H1 (cell line): ENCODE data around the gene SLC4A11. TPM values are rescaled to one million over a fixed set of nuclear protein-coding genes. Genes with fewer than 3 reads are reported as not detected.
"Not testable (repeated sequence)": the region's sequence is repeated elsewhere in the genome, so short reads cannot be mapped to it uniquely, and the experiment has no call there.

Experiments used
- CTCF ChIA-PET: fragments of 300-600 bp; sonication (Branson Sonifier 250); formaldehyde crosslinking; loops from one replicate; lab custom pipeline; 2021; ENCODE audit not compliant: partially characterized antibody; lab: Charles Lee
- POLR2A ChIA-PET: fragments of 300-600 bp; sonication (Branson Sonifier 250); formaldehyde crosslinking; loops from one replicate; lab custom pipeline; 2021; ENCODE audit warnings: inconsistent platforms; ENCODE audit not compliant: partially characterized antibody; lab: Charles Lee
- DNase-seq, 2 experiments: peaks; one replicate each; pipeline versions ENCODE4 v3.0.0 to v3.0.0-alpha.2; 2010 to 2022; ENCODE audit warnings: low spot score in 2 of 2, low read depth in 1 of 2, mixed read lengths in 1 of 2
- FAIRE-seq: peaks from 2 replicates; lab custom pipeline; 2011; peaks lifted over from hg19 to GRCh38; lab: Jason Lieb, UNC
- H2AFZ ChIP-seq: 2 replicates; pipeline ENCODE4 v1.8.1; 2012; ENCODE audit warnings: low read length, inconsistent platforms
- H2AK5ac ChIP-seq: 2 replicates; pipeline ENCODE4 v1.6.1; 2013; ENCODE audit warnings: low read depth, low read length
- H2BK120ac ChIP-seq: replicated peaks from 2 replicates; pipeline ENCODE3; 2013; ENCODE audit warnings: low read depth, low read length, inconsistent platforms
- H2BK12ac ChIP-seq: 2 replicates; pipeline ENCODE4 v1.6.1; 2013; ENCODE audit warnings: low read depth, low read length
- H2BK15ac ChIP-seq: 2 replicates; pipeline ENCODE4 v1.6.1; 2013; ENCODE audit warnings: low read length
- H2BK20ac ChIP-seq: 2 replicates; pipeline ENCODE4 v1.6.1; 2013; ENCODE audit warnings: low read length
- H2BK5ac ChIP-seq: 2 replicates; pipeline ENCODE4 v1.6.1; 2013; ENCODE audit warnings: low read depth, low read length
- H3K14ac ChIP-seq: 2 replicates; pipeline ENCODE4 v1.6.1; 2013; ENCODE audit warnings: inconsistent platforms; ENCODE audit not compliant: insufficient read length
- H3K18ac ChIP-seq: 2 replicates; pipeline ENCODE4 v1.6.1; 2013; ENCODE audit warnings: low read length; ENCODE audit errors: extremely low read depth
- H3K23ac ChIP-seq: 2 replicates; pipeline ENCODE4 v1.6.1; 2013; ENCODE audit warnings: inconsistent platforms; ENCODE audit not compliant: insufficient read length
- H3K23me2 ChIP-seq: 2 replicates; pipeline ENCODE4 v1.6.1; 2013; ENCODE audit warnings: low read depth, low read length
- H3K27ac ChIP-seq: 2 replicates; pipeline ENCODE4 v1.6.1; 2011; ENCODE audit warnings: low read depth, low read length, inconsistent platforms
- H3K27me3 ChIP-seq, 4 experiments: replicated peaks in 1 of 4; 1 replicate in 1 of 4; 2 replicates in 3 of 4; pipeline versions ENCODE4 v1.6.1 to v1.8.1; 2011 to 2013; ENCODE audit warnings: low read length in 3 of 4, mild to moderate bottlenecking in 3 of 4, inconsistent platforms in 2 of 4, mixed read lengths in 2 of 4, moderate library complexity in 1 of 4; ENCODE audit not compliant: control insufficient read depth in 3 of 4, insufficient read depth in 3 of 4; ENCODE audit errors: extremely low read depth in 1 of 4
- H3K36me3 ChIP-seq, 4 experiments: 2 replicates each; pipeline versions ENCODE4 v1.6.1 to v1.8.1; 2011 to 2013; ENCODE audit warnings: mild to moderate bottlenecking in 4 of 4, low read length in 3 of 4, moderate library complexity in 2 of 4, control low read depth in 1 of 4, inconsistent platforms in 1 of 4; ENCODE audit not compliant: insufficient read depth in 4 of 4, control insufficient read depth in 2 of 4
- H3K4ac ChIP-seq: replicated peaks from 2 replicates; pipeline ENCODE3; 2013; ENCODE audit warnings: low read length, low read depth, mixed read lengths, inconsistent platforms; ENCODE audit not compliant: insufficient read length
- H3K4me1 ChIP-seq, 4 experiments: replicated peaks in 1 of 4; 1 replicate in 1 of 4; 2 replicates in 3 of 4; pipeline versions ENCODE4 v1.6.1 to v1.8.1; 2011 to 2013; ENCODE audit warnings: low read length in 3 of 4, inconsistent platforms in 2 of 4, mixed read lengths in 1 of 4; ENCODE audit not compliant: insufficient read depth in 4 of 4, control insufficient read depth in 3 of 4
- H3K4me2 ChIP-seq, 2 experiments: 2 replicates each; pipeline versions ENCODE4 v1.6.1 to v1.8.1; 2011 to 2013; ENCODE audit warnings: low read depth in 2 of 2, low read length in 2 of 2, control low read depth in 1 of 2, inconsistent platforms in 1 of 2, mild to moderate bottlenecking in 1 of 2; ENCODE audit not compliant: insufficient read depth in 1 of 2
- H3K4me3 ChIP-seq, 4 experiments: fragments of 200-600, 300-600 bp in 1 of 4; sonication (generic), shearing (Covaris generic), sonication (Bioruptor Twin) in 1 of 4; 2 replicates each; pipeline versions ENCODE4 v1.5.1 to v1.8.1; 2011 to 2016; ENCODE audit warnings: low read length in 4 of 4, low read depth in 3 of 4, control low read depth in 2 of 4, inconsistent platforms in 2 of 4, mild to moderate bottlenecking in 2 of 4, mixed read lengths in 1 of 4, moderate library complexity in 1 of 4; ENCODE audit not compliant: insufficient read depth in 2 of 4; ENCODE audit errors: extremely low read depth in 1 of 4
- H3K56ac ChIP-seq: replicated peaks from 2 replicates; pipeline ENCODE3; 2013; ENCODE audit warnings: low read depth, mild to moderate bottlenecking, mixed read lengths, low read length, inconsistent platforms; ENCODE audit not compliant: insufficient read length
- H3K79me1 ChIP-seq: 2 replicates; pipeline ENCODE4 v1.6.1; 2013; ENCODE audit warnings: low read depth, low read length, control low read depth
- H3K79me2 ChIP-seq, 2 experiments: 2 replicates each; pipeline versions ENCODE4 v1.6.1 to v1.8.1; 2012 to 2013; ENCODE audit warnings: low read length in 2 of 2, mild to moderate bottlenecking in 2 of 2, inconsistent platforms in 1 of 2; ENCODE audit not compliant: insufficient read depth in 2 of 2, control insufficient read depth in 1 of 2
- H3K9ac ChIP-seq, 4 experiments: replicated peaks in 1 of 4; 1 replicate in 1 of 4; 2 replicates in 3 of 4; pipeline versions ENCODE4 v1.6.1 to v1.8.1; 2011 to 2013; ENCODE audit warnings: low read depth in 3 of 4, low read length in 3 of 4, control low read depth in 2 of 4, mild to moderate bottlenecking in 2 of 4, moderate library complexity in 2 of 4, inconsistent platforms in 1 of 4; ENCODE audit errors: extremely low read depth in 1 of 4
- H3K9me3 ChIP-seq, 2 experiments: 2 replicates each; pipeline versions ENCODE4 v1.6.1 to v1.8.1; 2012 to 2013; ENCODE audit warnings: mild to moderate bottlenecking in 2 of 2, moderate library complexity in 2 of 2, control low read depth in 1 of 2, inconsistent platforms in 1 of 2, low read depth in 1 of 2, low read length in 1 of 2, mixed read lengths in 1 of 2; ENCODE audit not compliant: insufficient read depth in 2 of 2
- H4K20me1 ChIP-seq, 2 experiments: replicated peaks in 1 of 2; 2 replicates each; pipeline versions ENCODE3 to v1.8.1; 2011 to 2013; ENCODE audit warnings: inconsistent platforms in 2 of 2, low read length in 2 of 2, mild to moderate bottlenecking in 1 of 2; ENCODE audit not compliant: insufficient read depth in 2 of 2, control insufficient read depth in 1 of 2
- H4K5ac ChIP-seq: 2 replicates; pipeline ENCODE4 v1.6.1; 2013; ENCODE audit warnings: low read length, low read depth, mixed read lengths, inconsistent platforms; ENCODE audit not compliant: insufficient read length
- H4K8ac ChIP-seq: 2 replicates; pipeline ENCODE4 v1.8.0; 2013; ENCODE audit warnings: mild to moderate bottlenecking, moderate library complexity, low read length, inconsistent platforms; ENCODE audit not compliant: insufficient read depth; ENCODE audit errors: extremely low read depth
- H4K91ac ChIP-seq: replicated peaks from 2 replicates; pipeline ENCODE3; 2013; ENCODE audit warnings: low read length, mixed read lengths, inconsistent platforms; ENCODE audit not compliant: insufficient read length
- WGBS, 2 experiments: shearing (Covaris generic) in 1 of 2; methylation state at CpG; one replicate each; pipeline versions ENCODE4 v1.1.6 to v1.1.7; 2013 to 2015; ENCODE audit warnings: low lambda C conversion rate in 2 of 2, mixed read lengths in 2 of 2, inconsistent platforms in 1 of 2, low coverage in 1 of 2, missing lambda C conversion rate in 1 of 2; ENCODE audit not compliant: insufficient replicate concordance in 2 of 2, insufficient coverage in 1 of 2, insufficient read length in 1 of 2; ENCODE audit errors: extremely low coverage in 1 of 2, missing lambda C conversion rate in 1 of 2; 5-methylcytosine and 5-hydroxymethylcytosine counted together
- polyA plus RNA-seq, 7 experiments: library from polyadenylated mRNA; depleted of rRNA in 3 of 7; stranded (reverse) in 5 of 7; unstranded in 2 of 7; fragments of >200 nt in 5 of 7; fragments of 200-250 nt in 2 of 7; gene quantifications; 1 replicate in 5 of 7; 2 replicates in 1 of 7; 4 replicates in 1 of 7; pipeline versions ENCODE4 v1.2.1 to v1.2.3, GENCODE V29; 2011 to 2013; ENCODE audit warnings: missing spikeins in 2 of 7, mixed read lengths in 2 of 7
- total RNA-seq: library from RNA; stranded (reverse); fragmentation: NEBNext Ultra II Directional; extraction: Animal tissue kit (Norgen Biotek cat#: 25700); gene quantifications from 2 replicates; pipeline ENCODE4 v1.2.1, GENCODE V29; 2021

SLC4A11 gene
- total and polyA plus RNA-seq, 2 of the 8 experiments (the other 6 are each of a cell fraction or from before 2014, with no cell fraction given), result 11.9 to 32.3 TPM

GRCh38 chr20:3187861-3188260, 51.1 kb downstream of the SLC4A11 start:
- H3K4me2 ChIP-seq, H3K4me1 ChIP-seq, H4K91ac ChIP-seq, H2BK120ac ChIP-seq, H4K20me1 ChIP-seq, H4K5ac ChIP-seq, H2BK20ac ChIP-seq, H3K9me3 ChIP-seq, H3K9ac ChIP-seq, H3K79me2 ChIP-seq, H3K14ac ChIP-seq, H3K4me3 ChIP-seq, H3K23me2 ChIP-seq, H2BK12ac ChIP-seq, H2BK5ac ChIP-seq, H2AFZ ChIP-seq, FAIRE-seq, H2BK15ac ChIP-seq, H2AK5ac ChIP-seq, H3K27me3 ChIP-seq, H3K4ac ChIP-seq, DNase-seq, H3K56ac ChIP-seq, H3K27ac ChIP-seq, H4K8ac ChIP-seq, H3K23ac ChIP-seq, H3K18ac ChIP-seq, H3K79me1 ChIP-seq: not testable (repeated sequence)
- WGBS, 2 experiments, result 94% methylated on average over 9 of the region's 9 CpGs; no CpG with 5 or more reads in 1 of the 2 experiments
- H3K36me3 ChIP-seq, result peaks cover 12 to 38% (median 22%) of the 10 kb centered on the region in 4 experiments
- ChIA-PET POLR2A (interaction anchor here (0.5 to 2.0 kb wide), 6 partner anchors 9 to 143 kb away, joined by 3 to 8 read pairs (median 3); partner anchors contain the start of genes FASTKD5 and UBOX5), CTCF (interaction anchor here (0.6 to 1.6 kb wide), 4 partner anchors 60 to 134 kb away, joined by 3 to 4 read pairs (median 3); no protein-coding TSS in a partner anchor)
